H9 (cell line): ENCODE results near the gene SEBOX. TPM values are rescaled to one million over a fixed set of nuclear protein-coding genes. Genes with fewer than 3 reads are reported as not detected.

ENCODE experiments used
- DNase-seq: peaks from one replicate; pipeline ENCODE4 v3.0.0-alpha.2; 2017
- H2AFZ ChIP-seq: one replicate; pipeline ENCODE4 v1.6.1; 2013; ENCODE audit warnings: mild to moderate bottlenecking, low read length, control low read depth, moderate library complexity
- H2AK5ac ChIP-seq: 2 replicates; pipeline ENCODE4 v1.6.1; 2013; ENCODE audit warnings: low read length, control low read depth, mixed read lengths; ENCODE audit not compliant: insufficient read length
- H2BK120ac ChIP-seq: one replicate; pipeline ENCODE4 v1.6.1; 2013; ENCODE audit warnings: low read depth, mild to moderate bottlenecking, low read length, control low read depth, inconsistent platforms; ENCODE audit not compliant: poor library complexity, severe bottlenecking
- H2BK12ac ChIP-seq: 2 replicates; pipeline ENCODE4 v1.6.1; 2013; ENCODE audit warnings: low read length, control low read depth, mixed read lengths, low read depth; ENCODE audit not compliant: insufficient read length
- H2BK15ac ChIP-seq: 2 replicates; pipeline ENCODE4 v1.6.1; 2013; ENCODE audit warnings: low read depth, low read length, control low read depth
- H2BK20ac ChIP-seq: one replicate; pipeline ENCODE4 v1.6.1; 2013; ENCODE audit warnings: low read depth, mild to moderate bottlenecking, low read length, control low read depth, inconsistent platforms; ENCODE audit not compliant: poor library complexity, severe bottlenecking
- H2BK5ac ChIP-seq: 2 replicates; pipeline ENCODE4 v1.6.1; 2013; ENCODE audit warnings: low read length, control low read depth, mixed read lengths; ENCODE audit not compliant: insufficient read length
- H3K14ac ChIP-seq: 2 replicates; pipeline ENCODE4 v1.6.1; 2013; ENCODE audit warnings: low read length, control low read depth; ENCODE audit not compliant: insufficient read depth
- H3K18ac ChIP-seq: 2 replicates; pipeline ENCODE4 v1.6.1; 2013; ENCODE audit warnings: low read depth, mild to moderate bottlenecking, mixed read lengths, low read length, control low read depth; ENCODE audit not compliant: insufficient read length
- H3K23ac ChIP-seq: 2 replicates; pipeline ENCODE4 v1.6.1; 2013; ENCODE audit warnings: low read length, control low read depth, mixed read lengths, low read depth; ENCODE audit not compliant: insufficient read length
- H3K23me2 ChIP-seq: 2 replicates; pipeline ENCODE4 v1.6.1; 2013; ENCODE audit warnings: low read depth, mild to moderate bottlenecking, mixed read lengths, low read length, control low read depth; ENCODE audit not compliant: insufficient read length, poor library complexity, severe bottlenecking
- H3K27ac ChIP-seq: 2 replicates; pipeline ENCODE4 v1.5.1; 2013; ENCODE audit warnings: low read length, control low read depth, mixed read lengths, low read depth; ENCODE audit not compliant: insufficient read length
- H3K27me3 ChIP-seq: 2 replicates; pipeline ENCODE4 v1.6.1; 2013; ENCODE audit warnings: low read length, control low read depth, inconsistent platforms; ENCODE audit not compliant: insufficient read depth
- H3K4ac ChIP-seq: 2 replicates; pipeline ENCODE4 v1.6.1; 2013; ENCODE audit warnings: low read depth, mild to moderate bottlenecking, control low read depth, inconsistent platforms, low read length, moderate library complexity
- H3K4me1 ChIP-seq: 2 replicates; pipeline ENCODE4 v1.6.1; 2013; ENCODE audit warnings: low read length, control low read depth, inconsistent platforms; ENCODE audit not compliant: insufficient read depth
- H3K4me2 ChIP-seq: 2 replicates; pipeline ENCODE4 v1.6.1; 2013; ENCODE audit warnings: low read length, control low read depth, mixed read lengths; ENCODE audit not compliant: insufficient read length, insufficient read depth
- H3K56ac ChIP-seq: 2 replicates; pipeline ENCODE4 v1.6.1; 2013; ENCODE audit warnings: low read depth, mild to moderate bottlenecking, mixed read lengths, low read length, control low read depth; ENCODE audit not compliant: insufficient read length
- H3K79me1 ChIP-seq: 2 replicates; pipeline ENCODE4 v1.6.1; 2013; ENCODE audit warnings: low read depth, mild to moderate bottlenecking, moderate library complexity, low read length, control low read depth, inconsistent platforms; ENCODE audit not compliant: insufficient read depth, poor library complexity, severe bottlenecking
- H3K79me2 ChIP-seq: 2 replicates; pipeline ENCODE4 v1.6.1; 2013; ENCODE audit warnings: low read length, control low read depth, inconsistent platforms; ENCODE audit not compliant: insufficient read depth
- H3K9ac ChIP-seq: 2 replicates; pipeline ENCODE4 v1.6.1; 2013; ENCODE audit warnings: low read length, control low read depth, mixed read lengths; ENCODE audit not compliant: insufficient read length; ENCODE audit errors: extremely low read depth
- H3K9me3 ChIP-seq: one replicate; pipeline ENCODE4 v1.6.1; 2013; ENCODE audit warnings: low read depth, low read length, inconsistent platforms; ENCODE audit not compliant: control insufficient read depth
- H3T11ph ChIP-seq: one replicate; pipeline ENCODE4 v1.6.1; 2013; ENCODE audit warnings: mild to moderate bottlenecking, low read length, control low read depth, inconsistent platforms
- H4K20me1 ChIP-seq: one replicate; pipeline ENCODE4 v1.6.1; 2013; ENCODE audit not compliant: control insufficient read depth, insufficient read length, insufficient read depth
- H4K5ac ChIP-seq: 2 replicates; pipeline ENCODE4 v1.6.1; 2013; ENCODE audit warnings: low read depth, mild to moderate bottlenecking, mixed read lengths, low read length, control low read depth; ENCODE audit not compliant: insufficient read length
- H4K8ac ChIP-seq: replicated peaks from 2 replicates; pipeline ENCODE4 v1.6.1; 2013; ENCODE audit warnings: low read length, control low read depth, mixed read lengths, low read depth; ENCODE audit not compliant: insufficient read length
- H4K91ac ChIP-seq: 2 replicates; pipeline ENCODE4 v1.6.1; 2013; ENCODE audit warnings: low read depth, mild to moderate bottlenecking, moderate library complexity, mixed read lengths, low read length, control low read depth; ENCODE audit not compliant: insufficient read length
- H3K27ac Mint-ChIP-seq, 3 experiments: 2 replicates in 2 of 3; 3 replicates in 1 of 3; pipeline ENCODE4 v1.8.0; 2020 to 2021; ENCODE audit warnings: mixed read lengths in 3 of 3, mild to moderate bottlenecking in 1 of 3, moderate library complexity in 1 of 3
- H3K27me3 Mint-ChIP-seq: 2 replicates; pipeline ENCODE4 v1.8.0; 2021; ENCODE audit warnings: low read depth, mild to moderate bottlenecking, moderate library complexity, mixed read lengths
- H3K36me3 Mint-ChIP-seq, 3 experiments: 2 replicates in 2 of 3; 3 replicates in 1 of 3; pipeline ENCODE4 v1.8.0; 2020 to 2021; ENCODE audit warnings: low read depth in 3 of 3, mixed read lengths in 3 of 3; ENCODE audit not compliant: insufficient read depth in 1 of 3
- H3K4me1 Mint-ChIP-seq, 2 experiments: 2 replicates each; pipeline ENCODE4 v1.8.0; 2020; ENCODE audit warnings: mixed read lengths in 2 of 2
- H3K4me3 Mint-ChIP-seq, 2 experiments: 2 replicates in 1 of 2; 3 replicates in 1 of 2; pipeline ENCODE4 v1.8.0; 2020 to 2021; ENCODE audit warnings: mild to moderate bottlenecking in 2 of 2, mixed read lengths in 2 of 2, moderate library complexity in 1 of 2
- H3K9me3 Mint-ChIP-seq, 2 experiments: 2 replicates in 1 of 2; 3 replicates in 1 of 2; pipeline ENCODE4 v1.8.0; 2020; ENCODE audit warnings: mild to moderate bottlenecking in 2 of 2, mixed read lengths in 2 of 2, moderate library complexity in 1 of 2
- CTCF ChIP-seq: fragments of 200-600 bp; sonication (generic); conservative IDR thresholded peaks from 3 replicates; pipeline ENCODE4 v1.8.0; 2021; ENCODE audit warnings: antibody characterized with exemption, mild to moderate bottlenecking
- WGBS: extraction: QIAGEN DNeasy Blood & Tissue Kit; methylation state at CpG from one replicate; pipeline ENCODE4 v1.1.7; 2013; ENCODE audit warnings: missing lambda C conversion rate, low lambda C conversion rate, mixed read lengths; ENCODE audit not compliant: insufficient read length; ENCODE audit errors: extremely low coverage; 5-methylcytosine and 5-hydroxymethylcytosine counted together
- total RNA-seq: library from RNA; stranded (reverse); gene quantifications from 2 replicates; pipeline ENCODE4 v1.2.1, GENCODE V29; 2021

The SEBOX gene
- total RNA-seq, 1 experiment from 2014 or later = not detected

DNA sequence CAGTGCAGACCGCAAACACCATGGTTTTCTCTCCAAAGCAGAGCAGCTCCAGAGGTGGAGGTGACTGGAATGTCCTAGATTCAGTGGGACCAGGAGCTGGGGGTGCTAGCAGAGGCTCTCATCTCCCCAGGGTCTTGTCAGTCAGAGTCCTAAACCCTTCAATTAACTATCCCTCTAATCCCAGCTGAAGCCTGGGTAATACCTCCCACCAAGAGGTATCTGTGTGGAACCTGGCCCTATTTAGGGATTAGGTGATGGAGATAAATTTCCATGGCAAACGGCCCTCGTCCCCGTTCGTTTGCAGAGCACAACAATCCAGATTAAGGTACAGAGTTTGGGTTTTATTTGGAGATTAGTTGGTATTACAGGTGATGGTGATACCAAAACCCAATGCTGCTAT lies 1.8 kb downstream of the SEBOX start:
- Histone ChIP-seq H4K20me1 (no peaks in the 10 kb centered on the region), H3K4me2 (no peak overlapping the region), H3K79me2 (no peaks in the 10 kb centered on the region), H2BK5ac (no peak overlapping the region), H2BK20ac (no peak overlapping the region), H2BK12ac (no peak overlapping the region), H3K27ac (no peak overlapping the region), H3K79me1 (no peaks in the 10 kb centered on the region), H2AFZ (no peak overlapping the region), H3K4me1 (no peaks in the 10 kb centered on the region), H3K9me3 (no peaks in the 10 kb centered on the region), H3K4ac (no peak overlapping the region), H3K23me2 (no peaks in the 10 kb centered on the region), H2BK120ac (no peak overlapping the region), H3K9ac (no peak overlapping the region), H3T11ph (no peak overlapping the region), H3K56ac (no peak overlapping the region), H3K18ac (no peak overlapping the region), H4K8ac (no peak overlapping the region), H4K5ac (no peak overlapping the region), H2BK15ac (no peak overlapping the region), H3K14ac (no peak overlapping the region), H3K23ac (no peak overlapping the region), H4K91ac (no peak overlapping the region), H3K27me3 (no peaks in the 10 kb centered on the region), H2AK5ac (no peak overlapping the region)
- peaks cover 3 to 4% of the 10 kb centered on the region in 2 experiments; a peak in 3 of 4 replicates for H3K4me1 Mint-ChIP-seq
- TF ChIP-seq CTCF = no peak
- DNase-seq = no peak
- no peak overlapping the region for H3K27ac Mint-ChIP-seq
- H3K27me3 Mint-ChIP-seq = no peaks in the 10 kb centered on the region
- no CpG with 5 or more reads among the region's 5 CpGs for WGBS
- H3K4me3 Mint-ChIP-seq = no peak overlapping the region
- peaks cover 20 to 29% (median 24%) of the 10 kb centered on the region in 3 experiments; a peak in 6 of 7 replicates for H3K36me3 Mint-ChIP-seq
- no peaks in the 10 kb centered on the region; a peak in 1 of 5 replicates for H3K9me3 Mint-ChIP-seq
